Neural progenitor cell (in vitro differentiated cells): ENCODE measurements around the gene PRSS27. TPM values are rescaled to one million over a fixed set of nuclear protein-coding genes. Genes with fewer than 3 reads are reported as not detected.
A peak's percentile ranks its signal among the peaks of the same experiment; 100 is the strongest.

Source experiments
- DNase-seq: peaks from one replicate; pipeline ENCODE4 v3.0.0-alpha.2; 2016; ENCODE audit warnings: low spot score
- H2AFZ ChIP-seq: fragments of 200-600 bp; sonication (generic); replicated peaks from 2 replicates; pipeline ENCODE4 v1.6.1; 2016; ENCODE audit warnings: antibody characterized with exemption
- H3F3A ChIP-seq: fragments of 200-600 bp; sonication (generic); 2 replicates; pipeline ENCODE4 v1.6.1; 2016; ENCODE audit warnings: antibody characterized with exemption, low read depth
- H3K27ac ChIP-seq: fragments of 200-600 bp; sonication (generic); 2 replicates; pipeline ENCODE4 v1.5.1; 2016; ENCODE audit warnings: mild to moderate bottlenecking
- H3K27me3 ChIP-seq: fragments of 200-600 bp; sonication (generic); 2 replicates; pipeline ENCODE4 v1.6.1; 2016; ENCODE audit warnings: mild to moderate bottlenecking, moderate library complexity
- H3K36me3 ChIP-seq: fragments of 200-600 bp; sonication (generic); 2 replicates; pipeline ENCODE4 v1.5.1; 2016
- H3K4me1 ChIP-seq: fragments of 200-600 bp; sonication (generic); 2 replicates; pipeline ENCODE4 v1.6.1; 2016; ENCODE audit warnings: mixed run types
- H3K4me2 ChIP-seq: fragments of 200-600 bp; sonication (generic); 2 replicates; pipeline ENCODE4 v1.6.1; 2016
- H3K4me3 ChIP-seq: fragments of 200-600 bp; sonication (generic); 2 replicates; pipeline ENCODE4 v1.5.1; 2016
- H3K79me2 ChIP-seq: fragments of 200-600 bp; sonication (generic); 2 replicates; pipeline ENCODE4 v1.6.1; 2016; ENCODE audit warnings: low read depth
- H3K9ac ChIP-seq: fragments of 200-600 bp; sonication (generic); 2 replicates; pipeline ENCODE4 v1.6.1; 2016
- H3K9me3 ChIP-seq: fragments of 200-600 bp; sonication (generic); 2 replicates; pipeline ENCODE4 v1.5.1; 2016; ENCODE audit warnings: low read depth
- H4K20me1 ChIP-seq: fragments of 200-600 bp; sonication (generic); 2 replicates; pipeline ENCODE4 v1.6.1; 2016; ENCODE audit warnings: low read depth
- H3K27ac Mint-ChIP-seq: 3 replicates; pipeline ENCODE4 v1.8.0; 2021; ENCODE audit warnings: mixed read lengths
- H3K27me3 Mint-ChIP-seq: 2 replicates; pipeline ENCODE4 v1.8.0; 2022; ENCODE audit warnings: low read depth, mild to moderate bottlenecking, inconsistent platforms, moderate library complexity, mixed read lengths; ENCODE audit not compliant: insufficient read depth
- H3K36me3 Mint-ChIP-seq: 3 replicates; pipeline ENCODE4 v1.8.0; 2021; ENCODE audit warnings: mixed read lengths
- H3K4me1 Mint-ChIP-seq: 3 replicates; pipeline ENCODE4 v1.8.0; 2021; ENCODE audit warnings: mixed read lengths
- H3K4me3 Mint-ChIP-seq: 3 replicates; pipeline ENCODE4 v1.8.0; 2021; ENCODE audit warnings: mild to moderate bottlenecking, moderate library complexity, mixed read lengths
- H3K9me3 Mint-ChIP-seq: 3 replicates; pipeline ENCODE4 v1.8.0; 2020; ENCODE audit warnings: mixed read lengths
- EZH2 ChIP-seq: fragments of 200-600 bp; sonication (generic); IDR thresholded peaks from 2 replicates; pipeline ENCODE4 v1.6.1; 2017; ENCODE audit warnings: antibody characterized with exemption, mild to moderate bottlenecking, moderate library complexity
- EZH2phosphoT487 ChIP-seq: fragments of 200-600 bp; sonication (generic); IDR thresholded peaks from 2 replicates; pipeline ENCODE4 v1.6.1; 2017; ENCODE audit warnings: antibody characterized with exemption
- total RNA-seq: library from RNA; depleted of rRNA; stranded (reverse); fragments of >200 nt; gene quantifications from 2 replicates; pipeline ENCODE4 v1.2.3, GENCODE V29; 2015; ENCODE audit warnings: low replicate concordance
- TF ChIP-seq, protein P1 (sequence below): fragments of 200-600 bp; sonication (generic); IDR thresholded peaks from 2 replicates; pipeline ENCODE4 v1.5.1; 2017; ENCODE audit warnings: antibody characterized with exemption, mild to moderate bottlenecking

Gene PRSS27
- total RNA-seq, 1 donor from 2014 or later: 1.8 TPM

DNA sequence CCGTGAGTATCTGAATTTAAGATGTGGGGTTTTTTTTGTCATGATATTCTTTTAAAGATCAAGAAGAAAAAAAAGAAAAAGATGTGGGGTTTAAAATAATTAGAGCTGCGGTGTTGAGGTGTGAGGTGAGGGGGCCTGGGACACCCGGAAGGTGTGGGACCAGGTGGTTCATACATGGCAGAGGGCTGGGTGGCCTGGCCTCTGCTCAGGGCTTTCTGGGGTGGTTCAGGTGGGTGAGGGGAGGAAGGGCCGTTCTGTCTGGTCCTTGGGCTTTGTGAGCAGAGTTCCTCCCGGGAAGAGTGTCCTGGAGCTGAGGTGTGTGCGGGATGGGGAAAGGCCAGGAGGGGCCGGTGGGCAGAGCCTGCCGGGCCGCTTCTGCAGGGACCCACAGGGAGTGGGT is 5.0 kb downstream of the PRSS27 start:
- Histone ChIP-seq H3F3A (peaks cover 8% of the 10 kb centered on the region), H3K27me3 (peaks cover 15% of the 10 kb centered on the region), H3K9me3 (no peaks in the 10 kb centered on the region), H3K79me2 (no peaks in the 10 kb centered on the region), H3K9ac (no peak overlapping the region), H4K20me1 (peaks cover 27% of the 10 kb centered on the region), H3K4me2 (peak overlapping the region; percentile 69), H3K36me3 (no peaks in the 10 kb centered on the region), H2AFZ (no peak overlapping the region), H3K4me3 (no peak overlapping the region), H3K27ac (no peak overlapping the region), H3K4me1 (no peaks in the 10 kb centered on the region)
- TF ChIP-seq EZH2phosphoT487 (no peak), EZH2 (no peak)
- TF ChIP-seq, protein P1, sequence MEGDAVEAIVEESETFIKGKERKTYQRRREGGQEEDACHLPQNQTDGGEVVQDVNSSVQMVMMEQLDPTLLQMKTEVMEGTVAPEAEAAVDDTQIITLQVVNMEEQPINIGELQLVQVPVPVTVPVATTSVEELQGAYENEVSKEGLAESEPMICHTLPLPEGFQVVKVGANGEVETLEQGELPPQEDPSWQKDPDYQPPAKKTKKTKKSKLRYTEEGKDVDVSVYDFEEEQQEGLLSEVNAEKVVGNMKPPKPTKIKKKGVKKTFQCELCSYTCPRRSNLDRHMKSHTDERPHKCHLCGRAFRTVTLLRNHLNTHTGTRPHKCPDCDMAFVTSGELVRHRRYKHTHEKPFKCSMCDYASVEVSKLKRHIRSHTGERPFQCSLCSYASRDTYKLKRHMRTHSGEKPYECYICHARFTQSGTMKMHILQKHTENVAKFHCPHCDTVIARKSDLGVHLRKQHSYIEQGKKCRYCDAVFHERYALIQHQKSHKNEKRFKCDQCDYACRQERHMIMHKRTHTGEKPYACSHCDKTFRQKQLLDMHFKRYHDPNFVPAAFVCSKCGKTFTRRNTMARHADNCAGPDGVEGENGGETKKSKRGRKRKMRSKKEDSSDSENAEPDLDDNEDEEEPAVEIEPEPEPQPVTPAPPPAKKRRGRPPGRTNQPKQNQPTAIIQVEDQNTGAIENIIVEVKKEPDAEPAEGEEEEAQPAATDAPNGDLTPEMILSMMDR: no peak
- Mint-ChIP-seq H3K27me3 (peaks cover 11% of the 10 kb centered on the region), H3K36me3 (no peaks in the 10 kb centered on the region), H3K9me3 (no peaks in the 10 kb centered on the region), H3K27ac (no peak overlapping the region), H3K4me3 (peak overlapping the region; percentile 28), H3K4me1 (peaks cover 2% of the 10 kb centered on the region)
- no peak for DNase-seq

- peaks cover 2% of the 10 kb centered on the region for H3K4me1 Mint-ChIP-seq
- Histone ChIP-seq H3K27me3 (peaks cover 15% of the 10 kb centered on the region), H2AFZ (no peak overlapping the region), H3K4me2 (no peak overlapping the region), H3K36me3 (no peaks in the 10 kb centered on the region), H3K9me3 (no peaks in the 10 kb centered on the region), H3K27ac (no peak overlapping the region), H3K4me3 (no peak overlapping the region), H3F3A (peaks cover 4% of the 10 kb centered on the region), H3K9ac (no peak overlapping the region), H4K20me1 (peaks cover 27% of the 10 kb centered on the region), H3K79me2 (no peaks in the 10 kb centered on the region), H3K4me1 (no peaks in the 10 kb centered on the region)
- H3K4me3 Mint-ChIP-seq: no peak overlapping the region
- H3K27me3 Mint-ChIP-seq: peaks cover 11% of the 10 kb centered on the region
- no peak for DNase-seq
- TF ChIP-seq EZH2 (no peak), EZH2phosphoT487 (no peak)
- TF ChIP-seq, protein P1: no peak
- H3K27ac Mint-ChIP-seq: no peak overlapping the region
- H3K36me3 Mint-ChIP-seq: no peaks in the 10 kb centered on the region
- H3K9me3 Mint-ChIP-seq: no peaks in the 10 kb centered on the region
These were observed 5.8 kb downstream of the PRSS27 start for GRCh38 chr16:2713985-2714774.

- TF ChIP-seq, protein P1: no peak
- TF ChIP-seq EZH2 (no peak), EZH2phosphoT487 (no peak)
- Histone ChIP-seq H3K9ac (no peak overlapping the region), H4K20me1 (peaks cover 27% of the 10 kb centered on the region), H3K27ac (no peak overlapping the region), H3K9me3 (no peaks in the 10 kb centered on the region), H3K36me3 (no peaks in the 10 kb centered on the region), H3F3A (peaks cover 4% of the 10 kb centered on the region), H2AFZ (no peak overlapping the region), H3K4me1 (no peaks in the 10 kb centered on the region), H3K4me3 (no peak overlapping the region), H3K27me3 (peaks cover 15% of the 10 kb centered on the region), H3K79me2 (no peaks in the 10 kb centered on the region), H3K4me2 (no peak overlapping the region)
- no peaks in the 10 kb centered on the region for H3K9me3 Mint-ChIP-seq
- DNase-seq: no peak
- no peak overlapping the region for H3K27ac Mint-ChIP-seq
- H3K36me3 Mint-ChIP-seq: no peaks in the 10 kb centered on the region
- peaks cover 2% of the 10 kb centered on the region for H3K4me1 Mint-ChIP-seq
- H3K4me3 Mint-ChIP-seq: no peak overlapping the region
- H3K27me3 Mint-ChIP-seq: peaks cover 10% of the 10 kb centered on the region
These were observed 6.5 kb downstream of the PRSS27 start for GRCh38 chr16:2713523-2713922.
